Airway epithelial cell (primary cell): ENCODE results near the gene FOXN3. TPM values are rescaled to one million over a fixed set of nuclear protein-coding genes. Genes with fewer than 3 reads are reported as not detected.

Source experiments
- total RNA-seq: library from RNA; depleted of rRNA; stranded (reverse); fragments of >200 nt; gene quantifications from 2 replicates; pipeline ENCODE4 v1.2.3, GENCODE V29; 2015

The FOXN3 gene
- total RNA-seq = 9.2 and 17.6 TPM in 2 replicates

GRCh38 chr14:89417091-89417464 lies at the start of gene FOXN3:
Gene FOXN3 (minus strand): TSS chr14:89417233. CDS start chr14:89412476, 4,757 bp downstream.

